ENCODE measurements around the gene NDUFA13. TPM values are rescaled to one million over a fixed set of nuclear protein-coding genes. Genes with fewer than 3 reads are reported as not detected.

The NDUFA13 gene
- total RNA-seq, 2 donors from 2014 or later = 430 to 489 TPM

GRCh38 chr19:19487950-19488874 is 27.8 kb upstream of the NDUFA13 start:
- intact Hi-C loops (cut with DNase I, micrococcal nuclease) = no loop called here
- peak; percentile 56 for ATAC-seq

GRCh38 chr19:19488875-19489690 is 26.9 kb upstream of the NDUFA13 start:
- intact Hi-C loops (cut with DNase I, micrococcal nuclease) = no loop called here
- peak; percentile 85 to 89 for DNase-seq
- ATAC-seq = peak; percentile 73

More at GRCh38 chr19:19487950-19488874, 27.8 kb upstream of the NDUFA13 start:
- peak; percentile 72 to 82 for DNase-seq

GRCh38 chr19:19489804-19490204 is 26.2 kb upstream of the NDUFA13 start:
- intact Hi-C loops (cut with DNase I, micrococcal nuclease) = loop anchor here in 1 of 2 donors (5.0 kb wide), 1 partner anchor 123 kb away; no protein-coding TSS in a partner anchor
- ATAC-seq (peak; percentile 2), DNase-seq (peak in 1 of 2 donors; percentile 36)

GRCh38 chr19:19490214-19490968 is 25.6 kb upstream of the NDUFA13 start:
- peak; percentile 44 for ATAC-seq
- DNase-seq = peak; percentile 67 to 81
- intact Hi-C loops (cut with DNase I, micrococcal nuclease) = loop anchor here in 1 of 2 donors (5.0 kb wide), 1 partner anchor 123 kb away; no protein-coding TSS in a partner anchor

- ATAC-seq (no peak), DNase-seq (no peak)
- intact Hi-C loops (cut with DNase I, micrococcal nuclease) = loop anchor here in 1 of 2 donors (5.0 kb wide), 1 partner anchor 124 kb away; no protein-coding TSS in a partner anchor
Measured at GRCh38 chr19:19491321-19492025, 24.6 kb upstream of the NDUFA13 start.

- DNase-seq (no peak), ATAC-seq (no peak)
- intact Hi-C loops (cut with DNase I, micrococcal nuclease) = loop anchor here in 1 of 2 donors (5.0 kb wide), 1 partner anchor 125 kb away; no protein-coding TSS in a partner anchor
Measured at GRCh38 chr19:19492026-19492610, 23.9 kb upstream of the NDUFA13 start.

- no peak for ATAC-seq
- DNase-seq = no peak
- intact Hi-C loops (cut with DNase I, micrococcal nuclease) = loop anchor here in 1 of 2 donors (5.0 kb wide), 1 partner anchor 127 kb away; no protein-coding TSS in a partner anchor
Measured at GRCh38 chr19:19493841-19494546, 22.0 kb upstream of the NDUFA13 start.

GRCh38 chr19:19495614-19496603 is 20.1 kb upstream of the NDUFA13 start:
- ATAC-seq (no peak), DNase-seq (no peak)
- intact Hi-C loops (cut with DNase I, micrococcal nuclease) = no loop called here

- DNase-seq (no peak), ATAC-seq (no peak)
- intact Hi-C loops (cut with DNase I, micrococcal nuclease) = no loop called here
Measured at GRCh38 chr19:19498255-19498991, 17.6 kb upstream of the NDUFA13 start.

- ATAC-seq = no peak
- intact Hi-C loops (cut with DNase I, micrococcal nuclease) = no loop called here
- DNase-seq = no peak
Measured at GRCh38 chr19:19499272-19499995, 16.6 kb upstream of the NDUFA13 start.

- no peak for ATAC-seq
- no peak for DNase-seq
- intact Hi-C loops (cut with DNase I, micrococcal nuclease) = no loop called here
Measured at GRCh38 chr19:19500975-19501644, 14.9 kb upstream of the NDUFA13 start.

- DNase-seq (no peak), ATAC-seq (no peak)
- intact Hi-C loops (cut with DNase I, micrococcal nuclease) = no loop called here
Measured at GRCh38 chr19:19501798-19502197, 14.2 kb upstream of the NDUFA13 start.

GRCh38 chr19:19502281-19502680 is 13.7 kb upstream of the NDUFA13 start:
- ATAC-seq (no peak), DNase-seq (no peak)
- intact Hi-C loops (cut with DNase I, micrococcal nuclease) = no loop called here
